Mammary epithelial cell (primary cell): Measurements from ENCODE around the gene MSH6.

Experiments
- CTCF ChIP-seq, 2 donors: IDR thresholded peaks in 1 of 2; conservative IDR thresholded peaks in 1 of 2; 2 replicates each; pipeline ENCODE4 v1.5.1; 2011 to 2012; ENCODE audit warnings: inconsistent platforms in 2 of 2, low read length in 2 of 2, mild to moderate bottlenecking in 2 of 2, control low read depth in 1 of 2, low read depth in 1 of 2; ENCODE audit not compliant: insufficient read depth in 1 of 2; ENCODE audit errors: extremely low read depth in 1 of 2
- EZH2 ChIP-seq: IDR thresholded peaks from 2 replicates; pipeline ENCODE4 v1.6.1; 2012; ENCODE audit warnings: low read length, inconsistent platforms, borderline replicate concordance

DNA sequence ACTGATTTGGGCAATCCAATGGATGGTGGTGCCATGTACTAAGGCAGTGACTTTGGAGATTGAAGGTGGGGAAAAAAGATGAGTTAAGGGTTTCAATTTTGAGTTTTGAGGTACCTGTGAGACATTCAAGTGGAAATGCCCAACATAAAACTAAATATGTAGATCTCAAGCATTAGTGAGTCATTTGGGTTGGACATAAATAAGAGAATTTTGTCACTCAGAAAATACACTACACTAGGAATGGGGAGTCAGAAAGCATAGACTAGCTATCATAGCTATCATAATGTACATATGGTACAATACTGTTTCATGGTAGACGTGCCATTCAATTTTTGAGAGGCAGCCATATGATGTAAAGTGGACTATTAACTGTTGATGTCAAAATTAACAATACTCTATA, 67.3 kb downstream of the MSH6 start:
- TF ChIP-seq EZH2: no peak
- no peak for TF ChIP-seq CTCF (conservative IDR thresholded peaks at IDR 0.05 in 1 of 2, IDR thresholded peaks at IDR 0.05 in 1 of 2; ENCODE audit: extremely low read depth in 1 of 2, insufficient read depth in 1 of 2, low read depth in 1 of 2, low read length in 2 of 2)
